H1 (cell line): Measurements from ENCODE around the gene HLA-DPA1. TPM values are rescaled to one million over a fixed set of nuclear protein-coding genes. Genes with fewer than 3 reads are reported as not detected.

Experiments used
- CTCF ChIA-PET: fragments of 300-600 bp; sonication (Branson Sonifier 250); formaldehyde crosslinking; loops from one replicate; lab custom pipeline; 2021; ENCODE audit not compliant: partially characterized antibody; lab: Charles Lee
- POLR2A ChIA-PET: fragments of 300-600 bp; sonication (Branson Sonifier 250); formaldehyde crosslinking; loops from one replicate; lab custom pipeline; 2021; ENCODE audit warnings: inconsistent platforms; ENCODE audit not compliant: partially characterized antibody; lab: Charles Lee
- DNase-seq, 2 experiments: peaks; one replicate each; pipeline versions ENCODE4 v3.0.0 to v3.0.0-alpha.2; 2010 to 2022; ENCODE audit warnings: low spot score in 2 of 2, low read depth in 1 of 2, mixed read lengths in 1 of 2
- FAIRE-seq: peaks from 2 replicates; lab custom pipeline; 2011; peaks lifted over from hg19 to GRCh38; lab: Jason Lieb, UNC
- H2AFZ ChIP-seq: 2 replicates; pipeline ENCODE4 v1.8.1; 2012; ENCODE audit warnings: low read length, inconsistent platforms
- H2AK5ac ChIP-seq: 2 replicates; pipeline ENCODE4 v1.6.1; 2013; ENCODE audit warnings: low read depth, low read length
- H2BK120ac ChIP-seq: replicated peaks from 2 replicates; pipeline ENCODE3; 2013; ENCODE audit warnings: low read depth, low read length, inconsistent platforms
- H2BK12ac ChIP-seq: 2 replicates; pipeline ENCODE4 v1.6.1; 2013; ENCODE audit warnings: low read depth, low read length
- H2BK15ac ChIP-seq: 2 replicates; pipeline ENCODE4 v1.6.1; 2013; ENCODE audit warnings: low read length
- H2BK20ac ChIP-seq: 2 replicates; pipeline ENCODE4 v1.6.1; 2013; ENCODE audit warnings: low read length
- H2BK5ac ChIP-seq: 2 replicates; pipeline ENCODE4 v1.6.1; 2013; ENCODE audit warnings: low read depth, low read length
- H3K14ac ChIP-seq: 2 replicates; pipeline ENCODE4 v1.6.1; 2013; ENCODE audit warnings: inconsistent platforms; ENCODE audit not compliant: insufficient read length
- H3K18ac ChIP-seq: 2 replicates; pipeline ENCODE4 v1.6.1; 2013; ENCODE audit warnings: low read length; ENCODE audit errors: extremely low read depth
- H3K23ac ChIP-seq: 2 replicates; pipeline ENCODE4 v1.6.1; 2013; ENCODE audit warnings: inconsistent platforms; ENCODE audit not compliant: insufficient read length
- H3K23me2 ChIP-seq: 2 replicates; pipeline ENCODE4 v1.6.1; 2013; ENCODE audit warnings: low read depth, low read length
- H3K27ac ChIP-seq: 2 replicates; pipeline ENCODE4 v1.6.1; 2011; ENCODE audit warnings: low read depth, low read length, inconsistent platforms
- H3K27me3 ChIP-seq, 4 experiments: replicated peaks in 1 of 4; 1 replicate in 1 of 4; 2 replicates in 3 of 4; pipeline versions ENCODE4 v1.6.1 to v1.8.1; 2011 to 2013; ENCODE audit warnings: low read length in 3 of 4, mild to moderate bottlenecking in 3 of 4, inconsistent platforms in 2 of 4, mixed read lengths in 2 of 4, moderate library complexity in 1 of 4; ENCODE audit not compliant: control insufficient read depth in 3 of 4, insufficient read depth in 3 of 4; ENCODE audit errors: extremely low read depth in 1 of 4
- H3K36me3 ChIP-seq, 4 experiments: 2 replicates each; pipeline versions ENCODE4 v1.6.1 to v1.8.1; 2011 to 2013; ENCODE audit warnings: mild to moderate bottlenecking in 4 of 4, low read length in 3 of 4, moderate library complexity in 2 of 4, control low read depth in 1 of 4, inconsistent platforms in 1 of 4; ENCODE audit not compliant: insufficient read depth in 4 of 4, control insufficient read depth in 2 of 4
- H3K4ac ChIP-seq: replicated peaks from 2 replicates; pipeline ENCODE3; 2013; ENCODE audit warnings: low read length, low read depth, mixed read lengths, inconsistent platforms; ENCODE audit not compliant: insufficient read length
- H3K4me1 ChIP-seq, 4 experiments: replicated peaks in 1 of 4; 1 replicate in 1 of 4; 2 replicates in 3 of 4; pipeline versions ENCODE4 v1.6.1 to v1.8.1; 2011 to 2013; ENCODE audit warnings: low read length in 3 of 4, inconsistent platforms in 2 of 4, mixed read lengths in 1 of 4; ENCODE audit not compliant: insufficient read depth in 4 of 4, control insufficient read depth in 3 of 4
- H3K4me2 ChIP-seq, 2 experiments: 2 replicates each; pipeline versions ENCODE4 v1.6.1 to v1.8.1; 2011 to 2013; ENCODE audit warnings: low read depth in 2 of 2, low read length in 2 of 2, control low read depth in 1 of 2, inconsistent platforms in 1 of 2, mild to moderate bottlenecking in 1 of 2; ENCODE audit not compliant: insufficient read depth in 1 of 2
- H3K4me3 ChIP-seq, 4 experiments: fragments of 200-600, 300-600 bp in 1 of 4; sonication (generic), shearing (Covaris generic), sonication (Bioruptor Twin) in 1 of 4; 2 replicates each; pipeline versions ENCODE4 v1.5.1 to v1.8.1; 2011 to 2016; ENCODE audit warnings: low read length in 4 of 4, low read depth in 3 of 4, control low read depth in 2 of 4, inconsistent platforms in 2 of 4, mild to moderate bottlenecking in 2 of 4, mixed read lengths in 1 of 4, moderate library complexity in 1 of 4; ENCODE audit not compliant: insufficient read depth in 2 of 4; ENCODE audit errors: extremely low read depth in 1 of 4
- H3K56ac ChIP-seq: replicated peaks from 2 replicates; pipeline ENCODE3; 2013; ENCODE audit warnings: low read depth, mild to moderate bottlenecking, mixed read lengths, low read length, inconsistent platforms; ENCODE audit not compliant: insufficient read length
- H3K79me1 ChIP-seq: 2 replicates; pipeline ENCODE4 v1.6.1; 2013; ENCODE audit warnings: low read depth, low read length, control low read depth
- H3K79me2 ChIP-seq, 2 experiments: 2 replicates each; pipeline versions ENCODE4 v1.6.1 to v1.8.1; 2012 to 2013; ENCODE audit warnings: low read length in 2 of 2, mild to moderate bottlenecking in 2 of 2, inconsistent platforms in 1 of 2; ENCODE audit not compliant: insufficient read depth in 2 of 2, control insufficient read depth in 1 of 2
- H3K9ac ChIP-seq, 4 experiments: replicated peaks in 1 of 4; 1 replicate in 1 of 4; 2 replicates in 3 of 4; pipeline versions ENCODE4 v1.6.1 to v1.8.1; 2011 to 2013; ENCODE audit warnings: low read depth in 3 of 4, low read length in 3 of 4, control low read depth in 2 of 4, mild to moderate bottlenecking in 2 of 4, moderate library complexity in 2 of 4, inconsistent platforms in 1 of 4; ENCODE audit errors: extremely low read depth in 1 of 4
- H3K9me3 ChIP-seq, 2 experiments: 2 replicates each; pipeline versions ENCODE4 v1.6.1 to v1.8.1; 2012 to 2013; ENCODE audit warnings: mild to moderate bottlenecking in 2 of 2, moderate library complexity in 2 of 2, control low read depth in 1 of 2, inconsistent platforms in 1 of 2, low read depth in 1 of 2, low read length in 1 of 2, mixed read lengths in 1 of 2; ENCODE audit not compliant: insufficient read depth in 2 of 2
- H4K20me1 ChIP-seq, 2 experiments: replicated peaks in 1 of 2; 2 replicates each; pipeline versions ENCODE3 to v1.8.1; 2011 to 2013; ENCODE audit warnings: inconsistent platforms in 2 of 2, low read length in 2 of 2, mild to moderate bottlenecking in 1 of 2; ENCODE audit not compliant: insufficient read depth in 2 of 2, control insufficient read depth in 1 of 2
- H4K5ac ChIP-seq: 2 replicates; pipeline ENCODE4 v1.6.1; 2013; ENCODE audit warnings: low read length, low read depth, mixed read lengths, inconsistent platforms; ENCODE audit not compliant: insufficient read length
- H4K8ac ChIP-seq: 2 replicates; pipeline ENCODE4 v1.8.0; 2013; ENCODE audit warnings: mild to moderate bottlenecking, moderate library complexity, low read length, inconsistent platforms; ENCODE audit not compliant: insufficient read depth; ENCODE audit errors: extremely low read depth
- H4K91ac ChIP-seq: replicated peaks from 2 replicates; pipeline ENCODE3; 2013; ENCODE audit warnings: low read length, mixed read lengths, inconsistent platforms; ENCODE audit not compliant: insufficient read length
- CBX5 ChIP-seq: fragments of 300-800, 300-1000 bp; sonication (generic); IDR thresholded peaks from 2 replicates; pipeline ENCODE4 v1.7.1; 2016; ENCODE audit warnings: antibody characterized with exemption, low read length, low read depth
- CEBPB ChIP-seq: IDR thresholded peaks from 2 replicates; pipeline ENCODE4 v1.6.1; 2012; ENCODE audit warnings: low read depth, low read length
- CHD1 ChIP-seq: IDR thresholded peaks from 2 replicates; pipeline ENCODE4 v1.6.1; 2012; ENCODE audit warnings: low read depth, low read length, improper control_type of control experiment
- CHD2 ChIP-seq: IDR thresholded peaks from 2 replicates; pipeline ENCODE4 v1.6.1; 2012; ENCODE audit warnings: low read length, improper control_type of control experiment
- KDM1A ChIP-seq: fragments of 200-600, 300-600 bp; sonication (generic); IDR thresholded peaks from 2 replicates; pipeline ENCODE4 v1.7.1; 2016; ENCODE audit warnings: mild to moderate bottlenecking, low read length, borderline replicate concordance
- KDM5A ChIP-seq: fragments of 200-600 bp; IDR thresholded peaks from 2 replicates; pipeline ENCODE4 v1.7.1; 2012; ENCODE audit warnings: mild to moderate bottlenecking, low read length, inconsistent platforms, mixed read lengths
- MAFK ChIP-seq: IDR thresholded peaks from 2 replicates; pipeline ENCODE4 v1.6.1; 2012; ENCODE audit warnings: low read depth, mild to moderate bottlenecking, improper control_type of control experiment, low read length
- POLR2AphosphoS5 ChIP-seq: IDR thresholded peaks from 2 replicates; pipeline ENCODE4 v1.6.1; 2011; ENCODE audit warnings: low read depth, low read length
- TBP ChIP-seq: IDR thresholded peaks from 2 replicates; pipeline ENCODE4 v1.6.1; 2011; ENCODE audit warnings: low read depth, low read length, improper control_type of control experiment
- TEAD4 ChIP-seq: IDR thresholded peaks from 2 replicates; pipeline ENCODE4 v1.6.1; 2012; ENCODE audit warnings: low read depth, low read length, inconsistent platforms, mixed read lengths
- WGBS, 2 experiments: shearing (Covaris generic) in 1 of 2; methylation state at CpG; one replicate each; pipeline versions ENCODE4 v1.1.6 to v1.1.7; 2013 to 2015; ENCODE audit warnings: low lambda C conversion rate in 2 of 2, mixed read lengths in 2 of 2, inconsistent platforms in 1 of 2, low coverage in 1 of 2, missing lambda C conversion rate in 1 of 2; ENCODE audit not compliant: insufficient replicate concordance in 2 of 2, insufficient coverage in 1 of 2, insufficient read length in 1 of 2; ENCODE audit errors: extremely low coverage in 1 of 2, missing lambda C conversion rate in 1 of 2; 5-methylcytosine and 5-hydroxymethylcytosine counted together
- polyA plus RNA-seq, 7 experiments: library from polyadenylated mRNA; depleted of rRNA in 3 of 7; stranded (reverse) in 5 of 7; unstranded in 2 of 7; fragments of >200 nt in 5 of 7; fragments of 200-250 nt in 2 of 7; gene quantifications; 1 replicate in 5 of 7; 2 replicates in 1 of 7; 4 replicates in 1 of 7; pipeline versions ENCODE4 v1.2.1 to v1.2.3, GENCODE V29; 2011 to 2013; ENCODE audit warnings: missing spikeins in 2 of 7, mixed read lengths in 2 of 7
- total RNA-seq: library from RNA; stranded (reverse); fragmentation: NEBNext Ultra II Directional; extraction: Animal tissue kit (Norgen Biotek cat#: 25700); gene quantifications from 2 replicates; pipeline ENCODE4 v1.2.1, GENCODE V29; 2021
- TF ChIP-seq, protein P1 (sequence below): IDR thresholded peaks from 2 replicates; pipeline ENCODE4 v1.6.1; 2012; ENCODE audit warnings: inconsistent platforms
- TF ChIP-seq, protein P2 (sequence below): IDR thresholded peaks from 2 replicates; pipeline ENCODE4 v1.6.1; 2011; ENCODE audit warnings: low read length, improper control_type of control experiment
- TF ChIP-seq, protein P3 (sequence below): IDR thresholded peaks from 2 replicates; pipeline ENCODE4 v1.6.1; 2011; ENCODE audit warnings: low read depth, mild to moderate bottlenecking, low read length; ENCODE audit not compliant: insufficient read depth

HLA-DPA1 gene
- total and polyA plus RNA-seq, 2 of the 8 experiments (the other 6 are each of a cell fraction or from before 2014, with no cell fraction given) = 6.2 to 13.1 TPM

DNA sequence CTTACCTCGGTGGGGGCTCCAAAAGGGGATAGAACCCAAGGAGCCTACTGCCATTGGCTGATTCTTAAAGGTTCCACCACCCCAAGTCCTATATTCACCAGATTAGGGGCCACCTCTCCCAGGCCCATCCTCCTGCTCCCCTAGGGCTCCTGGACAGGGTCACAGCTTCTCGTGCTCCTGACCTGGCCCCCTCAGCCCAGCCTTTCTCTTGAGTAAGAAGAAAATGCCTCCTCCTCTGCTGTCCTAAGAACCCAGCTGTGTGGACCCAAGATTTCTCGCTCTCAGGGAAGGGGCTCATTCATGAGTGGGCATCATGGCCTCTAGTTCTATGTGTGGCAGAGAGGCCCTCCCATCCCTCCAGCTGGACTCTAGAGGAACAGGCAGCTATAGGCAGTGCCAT, 18.9 kb upstream of the HLA-DPA1 start:
- no peaks in the 10 kb centered on the region for H3K27me3 ChIP-seq
- H2BK12ac ChIP-seq = no peak overlapping the region; the same call in 1 of the 2 replicates
- H2BK15ac ChIP-seq = no peak overlapping the region
- no peaks in the 10 kb centered on the region for H4K20me1 ChIP-seq
- no peak overlapping the region for H3K27ac ChIP-seq
- H3K4me2 ChIP-seq = no peak overlapping the region
- H3K4me3 ChIP-seq = no peak overlapping the region
- H3K79me1 ChIP-seq = no peaks in the 10 kb centered on the region
- H4K91ac ChIP-seq = no peak overlapping the region
- no peak overlapping the region for H2BK5ac ChIP-seq
- no peak overlapping the region for H3K18ac ChIP-seq
- H3K23me2 ChIP-seq = no peaks in the 10 kb centered on the region
- H3K9ac ChIP-seq = no peak overlapping the region
- no peak overlapping the region for H3K14ac ChIP-seq
- peaks cover 0 to 2% (median 0%) of the 10 kb centered on the region in 4 experiments; a peak in 1 of 7 replicates for H3K4me1 ChIP-seq
- no peaks in the 10 kb centered on the region for H3K36me3 ChIP-seq
- no peaks in the 10 kb centered on the region for H3K79me2 ChIP-seq
- no peak overlapping the region for H2BK20ac ChIP-seq
- H3K23ac ChIP-seq = no peak overlapping the region
- WGBS, 2 experiments = 86% methylated on average over 3 of the region's 3 CpGs; no CpG with 5 or more reads in 1 of the 2 experiments
- CTCF ChIA-PET = interaction anchor here (0.8 to 1.3 kb wide), 6 partner anchors 9 to 77 kb away, joined by 3 to 9 read pairs (median 4); no protein-coding TSS in a partner anchor
- DNase-seq = no peak
- POLR2A ChIA-PET = interaction anchor here (0.6 to 1.0 kb wide), 2 partner anchors 12 to 94 kb away, joined by 3 read pairs; no protein-coding TSS in a partner anchor
- H4K8ac ChIP-seq = no peak overlapping the region
- no peak overlapping the region for H2AFZ ChIP-seq
- no peak overlapping the region for H3K56ac ChIP-seq
- H2AK5ac ChIP-seq = no peak overlapping the region
- no peak overlapping the region for H4K5ac ChIP-seq
- no peak overlapping the region for H3K4ac ChIP-seq
- no peak for FAIRE-seq
- no peak overlapping the region for H2BK120ac ChIP-seq
- no peaks in the 10 kb centered on the region for H3K9me3 ChIP-seq
- TF ChIP-seq CHD1 (no peak), POLR2AphosphoS5 (no peak), TEAD4 (no peak), TBP (no peak), CEBPB (no peak), CBX5 (no peak), CHD2 (no peak), KDM1A (no peak), MAFK (no peak), KDM5A (no peak)
- TF ChIP-seq, protein P1, sequence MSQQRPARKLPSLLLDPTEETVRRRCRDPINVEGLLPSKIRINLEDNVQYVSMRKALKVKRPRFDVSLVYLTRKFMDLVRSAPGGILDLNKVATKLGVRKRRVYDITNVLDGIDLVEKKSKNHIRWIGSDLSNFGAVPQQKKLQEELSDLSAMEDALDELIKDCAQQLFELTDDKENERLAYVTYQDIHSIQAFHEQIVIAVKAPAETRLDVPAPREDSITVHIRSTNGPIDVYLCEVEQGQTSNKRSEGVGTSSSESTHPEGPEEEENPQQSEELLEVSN = no peak
- TF ChIP-seq, protein P2, sequence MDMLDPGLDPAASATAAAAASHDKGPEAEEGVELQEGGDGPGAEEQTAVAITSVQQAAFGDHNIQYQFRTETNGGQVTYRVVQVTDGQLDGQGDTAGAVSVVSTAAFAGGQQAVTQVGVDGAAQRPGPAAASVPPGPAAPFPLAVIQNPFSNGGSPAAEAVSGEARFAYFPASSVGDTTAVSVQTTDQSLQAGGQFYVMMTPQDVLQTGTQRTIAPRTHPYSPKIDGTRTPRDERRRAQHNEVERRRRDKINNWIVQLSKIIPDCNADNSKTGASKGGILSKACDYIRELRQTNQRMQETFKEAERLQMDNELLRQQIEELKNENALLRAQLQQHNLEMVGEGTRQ = no peak
- TF ChIP-seq, protein P3, sequence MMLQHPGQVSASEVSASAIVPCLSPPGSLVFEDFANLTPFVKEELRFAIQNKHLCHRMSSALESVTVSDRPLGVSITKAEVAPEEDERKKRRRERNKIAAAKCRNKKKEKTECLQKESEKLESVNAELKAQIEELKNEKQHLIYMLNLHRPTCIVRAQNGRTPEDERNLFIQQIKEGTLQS = no peak
